Sigmoid colon (tissue), 4 donors: ENCODE measurements around the gene MPV17L2.

Experiments
- EP300 ChIP-seq, 4 donors: sonication (generic); formaldehyde crosslinking; IDR thresholded peaks; one replicate each; pipeline ENCODE4 v1.6.1; 2017; ENCODE audit warnings: antibody characterized with exemption in 4 of 4
- POLR2A ChIP-seq, 2 donors: fragments of 450-650 bp; IDR thresholded peaks; one replicate each; pipeline ENCODE4 v1.6.1; 2016; ENCODE audit warnings: antibody characterized with exemption in 2 of 2, mild to moderate bottlenecking in 2 of 2, moderate library complexity in 2 of 2
- TF ChIP-seq, protein P1 (sequence below), 4 experiments: fragments of 450-650 bp in 3 of 4; fragments of 200-600 bp in 1 of 4; IDR thresholded peaks; one replicate each; pipeline ENCODE4 v1.5.1; 2016 to 2019; ENCODE audit warnings: antibody characterized with exemption in 4 of 4, mild to moderate bottlenecking in 3 of 4, moderate library complexity in 2 of 4

DNA sequence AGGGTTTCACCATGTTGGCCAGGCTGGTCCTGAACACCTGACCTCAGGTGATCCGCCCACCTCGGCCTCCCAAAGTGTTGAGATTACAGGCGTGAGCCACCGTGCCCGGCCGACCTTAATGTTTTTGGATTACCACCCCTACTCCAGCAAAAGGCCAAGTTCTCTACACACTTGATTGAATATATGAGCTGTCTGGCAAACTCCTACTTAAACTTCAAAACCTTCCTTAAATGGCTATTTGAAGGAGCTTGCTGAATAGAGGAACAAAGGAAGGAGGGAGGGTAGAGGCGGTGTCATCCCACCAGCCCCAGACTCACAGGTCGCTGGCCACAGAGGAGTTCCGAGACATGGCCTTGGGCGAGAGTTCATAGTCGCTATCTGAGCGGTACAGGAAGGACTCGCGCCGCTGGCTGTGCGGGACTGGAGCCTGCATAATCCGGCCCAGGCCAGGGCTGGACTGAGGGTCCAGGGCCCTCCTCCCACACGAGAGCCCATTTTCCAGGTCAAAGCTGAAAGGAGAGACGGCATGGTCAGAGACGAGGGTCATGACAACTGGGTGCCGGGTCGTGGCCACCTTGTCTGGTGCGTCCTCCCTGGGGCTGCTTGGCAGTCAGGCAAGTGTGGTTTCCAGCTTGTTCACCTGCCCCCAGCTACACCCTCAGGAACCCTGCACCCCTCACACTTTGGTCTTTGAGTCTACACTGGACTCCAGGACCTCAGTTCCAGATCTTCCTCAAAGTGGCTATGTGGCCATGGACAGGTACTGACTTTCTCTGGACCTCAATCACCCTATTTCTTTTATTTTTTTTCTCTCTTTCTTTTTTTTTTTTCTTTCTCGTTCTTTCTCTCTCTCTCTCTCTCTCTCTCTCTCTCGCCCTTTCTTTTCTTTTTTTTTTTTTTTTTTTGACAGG, 29.1 kb downstream of the MPV17L2 start:
- TF ChIP-seq, protein P1, sequence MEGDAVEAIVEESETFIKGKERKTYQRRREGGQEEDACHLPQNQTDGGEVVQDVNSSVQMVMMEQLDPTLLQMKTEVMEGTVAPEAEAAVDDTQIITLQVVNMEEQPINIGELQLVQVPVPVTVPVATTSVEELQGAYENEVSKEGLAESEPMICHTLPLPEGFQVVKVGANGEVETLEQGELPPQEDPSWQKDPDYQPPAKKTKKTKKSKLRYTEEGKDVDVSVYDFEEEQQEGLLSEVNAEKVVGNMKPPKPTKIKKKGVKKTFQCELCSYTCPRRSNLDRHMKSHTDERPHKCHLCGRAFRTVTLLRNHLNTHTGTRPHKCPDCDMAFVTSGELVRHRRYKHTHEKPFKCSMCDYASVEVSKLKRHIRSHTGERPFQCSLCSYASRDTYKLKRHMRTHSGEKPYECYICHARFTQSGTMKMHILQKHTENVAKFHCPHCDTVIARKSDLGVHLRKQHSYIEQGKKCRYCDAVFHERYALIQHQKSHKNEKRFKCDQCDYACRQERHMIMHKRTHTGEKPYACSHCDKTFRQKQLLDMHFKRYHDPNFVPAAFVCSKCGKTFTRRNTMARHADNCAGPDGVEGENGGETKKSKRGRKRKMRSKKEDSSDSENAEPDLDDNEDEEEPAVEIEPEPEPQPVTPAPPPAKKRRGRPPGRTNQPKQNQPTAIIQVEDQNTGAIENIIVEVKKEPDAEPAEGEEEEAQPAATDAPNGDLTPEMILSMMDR (IDR thresholded peaks at IDR 0.05), result no peak
- TF ChIP-seq POLR2A (IDR thresholded peaks at IDR 0.05), result no peak
- TF ChIP-seq EP300 (IDR thresholded peaks at IDR 0.05), result no peak
